Measurements from ENCODE around the gene DPP6. TPM values are rescaled to one million over a fixed set of nuclear protein-coding genes. Genes with fewer than 3 reads are reported as not detected.
A peak's percentile ranks its signal among the peaks of the same experiment; 100 is the strongest.

The DPP6 gene
- polyA plus RNA-seq, 1 of the 3 experiments (the other 2 are of a cell fraction), result not detected

- TF ChIP-seq USF2 (IDR thresholded peaks at IDR 0.05; ENCODE audit: borderline replicate concordance, low read depth, low read length), result no peak
- TF ChIP-seq FOSL2 (IDR thresholded peaks at IDR 0.05; ENCODE audit: borderline replicate concordance, low read depth), result no peak
- TF ChIP-seq YY1 (IDR thresholded peaks at IDR 0.05; ENCODE audit: low read depth), result no peak
- TF ChIP-seq SIN3A (IDR thresholded peaks at IDR 0.05; ENCODE audit: borderline replicate concordance, low read depth, low read length), result no peak
- TF ChIP-seq FOXM1 (IDR thresholded peaks at IDR 0.05; ENCODE audit: low read depth), result no peak
- no peak for TF ChIP-seq REST (IDR thresholded peaks at IDR 0.05; ENCODE audit: low read depth, low read length)
Observed at GRCh38 chr7:154757756-154758155, 705.6 kb downstream of the DPP6 start (continued).

GRCh38 chr7:154759989-154760388 is 707.8 kb downstream of the DPP6 start:
- 18% methylated on average over 6 of the region's 6 CpGs for WGBS (ENCODE audit: low lambda C conversion rate)
- ChIA-PET POLR2A (no interaction called here), CTCF (interaction anchor here (0.7 to 2.9 kb wide), 4 partner anchors 8 to 120 kb away, joined by 3 to 9 read pairs (median 9); no protein-coding TSS in a partner anchor)
- Histone ChIP-seq H3K27ac (ENCODE audit: low read depth in 2 of 2, low read length in 1 of 2) (no peak overlapping the region), H3K36me3 (replicated peaks in 1 of 2; ENCODE audit: control insufficient read depth in 1 of 2, insufficient read depth in 2 of 2, low read length in 1 of 2) (no peaks in the 10 kb centered on the region), H3K79me2 (ENCODE audit: insufficient read depth) (no peaks in the 10 kb centered on the region), H3K4me1 (ENCODE audit: control insufficient read depth in 1 of 2, insufficient read depth in 2 of 2, low read depth in 1 of 2, low read length in 1 of 2) (no peaks in the 10 kb centered on the region), H3K4me2 (no peak overlapping the region), H3K9me3 (no peaks in the 10 kb centered on the region), H3K9me2 (no peaks in the 10 kb centered on the region), H3K4me3 (ENCODE audit: low read depth in 2 of 2, low read length in 1 of 2) (no peak overlapping the region), H4K20me1 (ENCODE audit: insufficient read depth) (no peaks in the 10 kb centered on the region), H3K27me3 (ENCODE audit: insufficient read depth) (no peaks in the 10 kb centered on the region), H3K9ac (no peak overlapping the region), H2AFZ (ENCODE audit: low read depth) (no peak overlapping the region), H3F3A (replicated peaks; ENCODE audit: insufficient read depth) (no peaks in the 10 kb centered on the region)
- peak; percentile 36; the same call in 1 of the 2 replicates for TF ChIP-seq RAD21 (IDR thresholded peaks at IDR 0.05; ENCODE audit: low read length)
- no peak for TF ChIP-seq FOXM1 (IDR thresholded peaks at IDR 0.05; ENCODE audit: low read depth)
- no peak for DNase-seq

GRCh38 chr7:154765118-154765517 is 712.9 kb downstream of the DPP6 start:
- ChIA-PET POLR2A (no interaction called here), CTCF (interaction anchor here (1.0 to 2.9 kb wide), 4 partner anchors 12 to 24 kb away, joined by 3 to 13 read pairs (median 6); no protein-coding TSS in a partner anchor)
- H3K79me2 ChIP-seq (ENCODE audit: insufficient read depth), result no peaks in the 10 kb centered on the region
- no peak overlapping the region for H3K27ac ChIP-seq (ENCODE audit: low read depth in 2 of 2, low read length in 1 of 2)
- no peak overlapping the region for H3K9ac ChIP-seq
- DNase-seq, result no peak
- peaks cover 5% of the 10 kb centered on the region; the same call in 1 of the 2 replicates for H3K9me3 ChIP-seq
- no peaks in the 10 kb centered on the region for H3K9me2 ChIP-seq
- H3K27me3 ChIP-seq (ENCODE audit: insufficient read depth), result no peaks in the 10 kb centered on the region
- no peak overlapping the region for H3K4me2 ChIP-seq
- peaks cover 0 to 14% of the 10 kb centered on the region in 2 experiments; a peak in 1 of 4 replicates for H3K4me1 ChIP-seq (ENCODE audit: control insufficient read depth in 1 of 2, insufficient read depth in 2 of 2, low read depth in 1 of 2, low read length in 1 of 2)
- no peak overlapping the region for H2AFZ ChIP-seq (ENCODE audit: low read depth)
- 23% methylated on average over 1 of the region's 1 CpG for WGBS (ENCODE audit: low lambda C conversion rate)
- H4K20me1 ChIP-seq (ENCODE audit: insufficient read depth), result no peaks in the 10 kb centered on the region
- no peaks in the 10 kb centered on the region for H3F3A ChIP-seq (replicated peaks; ENCODE audit: insufficient read depth)
- H3K4me3 ChIP-seq (ENCODE audit: low read depth in 2 of 2, low read length in 1 of 2), result no peak overlapping the region
- no peaks in the 10 kb centered on the region for H3K36me3 ChIP-seq (replicated peaks in 1 of 2; ENCODE audit: control insufficient read depth in 1 of 2, insufficient read depth in 2 of 2, low read length in 1 of 2)
- TF ChIP-seq MAX (IDR thresholded peaks at IDR 0.05; ENCODE audit: low read depth) (no peak), SMC3 (IDR thresholded peaks at IDR 0.05; ENCODE audit: low read depth, low read length) (no peak), RFX5 (IDR thresholded peaks at IDR 0.05; ENCODE audit: low read length) (no peak), USF1 (IDR thresholded peaks at IDR 0.05; ENCODE audit: borderline replicate concordance, low read depth) (no peak), CHD2 (IDR thresholded peaks at IDR 0.05; ENCODE audit: low read length, partially characterized antibody) (no peak), RXRA (IDR thresholded peaks at IDR 0.05; ENCODE audit: borderline replicate concordance, low read depth) (no peak), REST (IDR thresholded peaks at IDR 0.05; ENCODE audit: low read depth, low read length) (no peak), FOSL2 (IDR thresholded peaks at IDR 0.05; ENCODE audit: borderline replicate concordance, low read depth) (no peak), TCF12 (IDR thresholded peaks at IDR 0.05) (no peak), USF2 (IDR thresholded peaks at IDR 0.05; ENCODE audit: borderline replicate concordance, low read depth, low read length) (no peak), RAD21 (IDR thresholded peaks at IDR 0.05; ENCODE audit: low read length) (no peak)
